Lower lobe of right lung (tissue), 2 donors: ENCODE data around the gene INSC. TPM values are rescaled to one million over a fixed set of nuclear protein-coding genes. Genes with fewer than 3 reads are reported as not detected.

ENCODE experiments used
- ATAC-seq, 2 donors: fragments of 200-7000 bp; cut with Tn5 transposase; one replicate each; pipeline ENCODE4 v1.9.1; 2020 to 2022; ENCODE audit warnings: mild to moderate bottlenecking in 2 of 2, moderate library complexity in 2 of 2
- DNase-seq: peaks from one replicate; pipeline ENCODE4 v3.0.0-alpha.2; 2020
- H3K27ac ChIP-seq: fragments of 200-600 bp; one replicate; pipeline ENCODE4 v1.8.0; 2022
- H3K27me3 ChIP-seq: fragments of 200-600 bp; one replicate; pipeline ENCODE4 v1.8.0; 2022; ENCODE audit warnings: low read depth
- H3K36me3 ChIP-seq: fragments of 200-600 bp; one replicate; pipeline ENCODE4 v1.8.0; 2022; ENCODE audit warnings: mild to moderate bottlenecking
- H3K4me1 ChIP-seq: fragments of 200-600 bp; one replicate; pipeline ENCODE4 v1.8.0; 2022
- H3K4me3 ChIP-seq: fragments of 200-600 bp; one replicate; pipeline ENCODE4 v1.8.0; 2022; ENCODE audit warnings: mild to moderate bottlenecking
- H3K9me3 ChIP-seq: fragments of 200-600 bp; one replicate; pipeline ENCODE4 v1.8.0; 2022
- intact Hi-C: fragments of 100-400 bp; cut with DNase I; formaldehyde crosslinking; loops from one replicate; pipeline ENCODE4 v1.11.0; 2022
- total RNA-seq: library from RNA; stranded (reverse); fragmentation: NEBNext Ultra II Directional; extraction: Animal tissue kit (Norgen Biotek cat#: 25700); gene quantifications from one replicate; pipeline ENCODE4 v1.2.1, GENCODE V29; 2021
- TF ChIP-seq, protein P1 (sequence below): fragments of 200-600 bp; IDR thresholded peaks from one replicate; pipeline ENCODE4 v1.8.0; 2022; ENCODE audit warnings: antibody characterized with exemption, mild to moderate bottlenecking
- donor health status: DM: no; HTN: yes; CAD: no; lungs with severe emphysema.

The INSC gene
- total RNA-seq, 1 donor from 2014 or later, result 1.1 TPM

DNA sequence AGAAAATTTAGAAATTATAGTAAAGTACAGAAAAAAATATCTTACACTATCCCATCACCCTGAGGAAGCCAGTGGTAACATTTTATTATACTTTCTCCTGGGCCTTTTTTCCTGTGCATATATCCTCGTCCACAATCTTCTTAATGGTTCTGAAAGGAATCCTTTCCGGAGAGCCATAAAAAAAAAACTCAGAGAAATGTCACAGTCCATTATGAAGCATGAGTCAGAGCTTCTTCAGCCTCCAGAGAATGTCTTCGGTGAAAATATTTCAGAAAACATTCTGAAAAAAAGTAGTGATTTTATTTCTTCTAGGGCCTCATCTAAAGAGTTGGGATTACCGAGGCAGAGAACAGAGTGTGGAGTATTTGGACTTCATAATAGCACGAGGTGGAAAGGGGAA is 163.4 kb downstream of the INSC start:
- no peak overlapping the region for H3K27ac ChIP-seq
- no peaks in the 10 kb centered on the region for H3K36me3 ChIP-seq
- H3K4me3 ChIP-seq, result no peak overlapping the region
- no peak for DNase-seq
- H3K27me3 ChIP-seq, result no peaks in the 10 kb centered on the region
- ATAC-seq, result no peak
- intact Hi-C loops, result no loop called here
- no peaks in the 10 kb centered on the region for H3K4me1 ChIP-seq
- H3K9me3 ChIP-seq, result no peaks in the 10 kb centered on the region
- TF ChIP-seq, protein P1, sequence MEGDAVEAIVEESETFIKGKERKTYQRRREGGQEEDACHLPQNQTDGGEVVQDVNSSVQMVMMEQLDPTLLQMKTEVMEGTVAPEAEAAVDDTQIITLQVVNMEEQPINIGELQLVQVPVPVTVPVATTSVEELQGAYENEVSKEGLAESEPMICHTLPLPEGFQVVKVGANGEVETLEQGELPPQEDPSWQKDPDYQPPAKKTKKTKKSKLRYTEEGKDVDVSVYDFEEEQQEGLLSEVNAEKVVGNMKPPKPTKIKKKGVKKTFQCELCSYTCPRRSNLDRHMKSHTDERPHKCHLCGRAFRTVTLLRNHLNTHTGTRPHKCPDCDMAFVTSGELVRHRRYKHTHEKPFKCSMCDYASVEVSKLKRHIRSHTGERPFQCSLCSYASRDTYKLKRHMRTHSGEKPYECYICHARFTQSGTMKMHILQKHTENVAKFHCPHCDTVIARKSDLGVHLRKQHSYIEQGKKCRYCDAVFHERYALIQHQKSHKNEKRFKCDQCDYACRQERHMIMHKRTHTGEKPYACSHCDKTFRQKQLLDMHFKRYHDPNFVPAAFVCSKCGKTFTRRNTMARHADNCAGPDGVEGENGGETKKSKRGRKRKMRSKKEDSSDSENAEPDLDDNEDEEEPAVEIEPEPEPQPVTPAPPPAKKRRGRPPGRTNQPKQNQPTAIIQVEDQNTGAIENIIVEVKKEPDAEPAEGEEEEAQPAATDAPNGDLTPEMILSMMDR, result no peak

DNA sequence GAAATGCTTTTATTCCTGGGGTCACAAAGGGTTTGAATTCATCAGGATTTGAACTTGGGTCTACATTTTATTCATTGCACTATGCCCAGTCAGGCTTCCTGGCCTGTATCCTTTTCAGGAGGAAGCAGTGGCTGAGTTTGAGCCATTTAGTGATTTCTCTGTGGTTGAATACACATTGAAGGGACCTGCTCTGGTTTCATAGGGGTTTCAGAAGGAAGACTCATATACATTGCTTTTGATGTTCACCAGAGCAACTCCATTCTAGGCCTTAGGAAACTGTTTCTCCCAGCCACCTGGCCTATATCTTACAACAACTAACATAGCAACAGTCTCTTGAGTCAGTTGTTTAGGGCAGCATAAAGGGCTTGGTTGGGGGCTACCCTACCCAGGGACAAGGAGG is 165.7 kb downstream of the INSC start:
- no peak for ATAC-seq
- intact Hi-C loops, result no loop called here
- no peak overlapping the region for H3K27ac ChIP-seq
- H3K36me3 ChIP-seq, result no peaks in the 10 kb centered on the region
- no peaks in the 10 kb centered on the region for H3K4me1 ChIP-seq
- H3K27me3 ChIP-seq, result no peaks in the 10 kb centered on the region
- H3K9me3 ChIP-seq, result no peaks in the 10 kb centered on the region
- DNase-seq, result no peak
- H3K4me3 ChIP-seq, result no peak overlapping the region
- TF ChIP-seq, protein P1, result no peak

DNA sequence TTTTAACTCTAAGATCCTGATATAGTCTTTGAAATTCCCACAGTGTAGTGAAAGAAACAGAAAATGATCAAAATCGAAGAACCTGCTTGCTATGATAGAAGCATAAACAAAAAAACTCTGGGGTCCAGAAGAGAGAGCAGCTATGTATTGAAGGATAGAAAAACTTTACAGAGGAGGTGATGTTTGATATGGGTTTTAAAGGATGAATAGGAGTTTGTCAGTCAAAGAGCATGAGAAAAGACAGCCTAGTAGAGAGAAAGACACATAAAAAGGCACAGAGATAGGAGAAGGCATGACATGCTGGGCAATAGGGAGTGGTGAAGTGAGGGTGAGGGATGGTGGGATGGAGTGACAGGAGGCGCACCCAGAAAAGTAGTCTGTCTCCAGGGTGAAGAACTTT is 168.0 kb downstream of the INSC start:
- Histone ChIP-seq H3K27me3 (no peaks in the 10 kb centered on the region), H3K4me3 (no peak overlapping the region), H3K36me3 (no peaks in the 10 kb centered on the region), H3K27ac (no peak overlapping the region), H3K9me3 (no peaks in the 10 kb centered on the region), H3K4me1 (no peaks in the 10 kb centered on the region)
- DNase-seq (no peak), ATAC-seq (no peak)
- intact Hi-C loops, result no loop called here
- TF ChIP-seq, protein P1, result no peak

DNA sequence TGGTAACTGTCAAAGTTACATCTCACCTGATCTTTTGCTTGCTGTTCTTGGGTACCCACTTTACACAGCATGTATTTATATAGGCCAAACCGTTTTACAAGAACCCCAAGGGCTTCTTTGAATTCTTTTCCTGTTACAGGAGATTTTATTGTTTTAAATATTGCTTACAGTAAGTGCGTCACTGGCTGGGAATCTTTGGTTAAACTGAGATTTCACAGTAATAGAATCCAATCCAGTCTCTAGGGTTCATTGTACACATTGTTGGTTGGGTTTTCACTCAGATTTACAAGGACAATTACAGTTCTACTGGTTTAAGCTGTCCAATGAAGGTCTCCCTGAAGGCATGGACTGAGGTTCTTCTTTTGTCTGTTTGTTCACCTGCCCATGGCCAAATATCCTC is 171.7 kb downstream of the INSC start:
- no peaks in the 10 kb centered on the region for H3K27me3 ChIP-seq
- intact Hi-C loops, result no loop called here
- ATAC-seq (no peak), DNase-seq (no peak)
- TF ChIP-seq, protein P1, result no peak
- H3K27ac ChIP-seq, result no peak overlapping the region
- no peaks in the 10 kb centered on the region for H3K4me1 ChIP-seq
- no peaks in the 10 kb centered on the region for H3K9me3 ChIP-seq
- H3K4me3 ChIP-seq, result no peak overlapping the region
- H3K36me3 ChIP-seq, result no peaks in the 10 kb centered on the region

DNA sequence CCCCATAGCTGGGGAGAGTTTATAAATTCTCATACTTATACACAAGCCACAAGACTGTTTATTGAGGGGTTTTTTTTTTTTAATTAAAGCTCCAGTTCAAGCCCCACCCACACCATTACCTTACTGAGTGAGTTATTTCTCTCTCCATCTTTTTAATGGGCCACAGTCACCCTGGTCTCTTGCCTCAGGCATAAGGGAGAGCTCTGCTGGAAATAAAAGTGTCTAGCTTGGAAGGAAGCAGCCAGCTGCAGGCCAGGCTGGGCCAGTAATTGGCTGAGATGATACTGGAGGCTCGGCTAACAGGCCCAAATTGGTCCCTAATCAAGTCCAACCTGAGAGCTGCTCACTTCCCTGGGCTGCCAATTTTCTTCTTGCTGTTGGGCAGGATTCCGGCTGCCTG is 174.1 kb downstream of the INSC start:
- H3K27ac ChIP-seq, result no peak overlapping the region
- intact Hi-C loops, result no loop called here
- TF ChIP-seq, protein P1, result no peak
- H3K36me3 ChIP-seq, result no peaks in the 10 kb centered on the region
- ATAC-seq (no peak), DNase-seq (no peak)
- H3K4me1 ChIP-seq, result no peaks in the 10 kb centered on the region
- H3K9me3 ChIP-seq, result no peaks in the 10 kb centered on the region
- H3K27me3 ChIP-seq, result no peaks in the 10 kb centered on the region
- no peak overlapping the region for H3K4me3 ChIP-seq

DNA sequence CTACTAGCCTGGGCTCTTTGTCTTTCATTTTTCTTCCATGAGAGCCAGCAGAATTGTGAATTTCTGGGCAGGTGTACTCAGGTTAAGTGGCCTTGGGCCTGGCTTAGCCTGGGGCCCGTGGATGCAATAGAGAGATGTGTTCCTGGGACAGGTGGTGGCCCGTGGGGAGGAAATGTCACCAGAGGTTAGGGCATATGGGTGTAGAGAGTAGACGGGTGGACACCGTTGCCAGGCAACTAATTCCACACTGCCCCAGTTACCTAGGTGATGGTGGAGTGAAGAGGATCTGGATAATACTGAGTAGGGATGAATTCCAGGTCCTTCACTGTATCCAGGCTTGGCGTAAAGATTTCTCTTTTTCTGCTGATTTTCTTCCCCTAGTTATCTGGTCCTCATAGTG is 175.0 kb downstream of the INSC start:
- no peaks in the 10 kb centered on the region for H3K36me3 ChIP-seq
- H3K27me3 ChIP-seq, result no peaks in the 10 kb centered on the region
- no peak overlapping the region for H3K4me3 ChIP-seq
- no peaks in the 10 kb centered on the region for H3K9me3 ChIP-seq
- DNase-seq, result no peak
- TF ChIP-seq, protein P1, result no peak
- ATAC-seq, result no peak
- intact Hi-C loops, result no loop called here
- H3K4me1 ChIP-seq, result no peaks in the 10 kb centered on the region
- H3K27ac ChIP-seq, result no peak overlapping the region
